ENCODE results near the gene PYY.

DNA sequence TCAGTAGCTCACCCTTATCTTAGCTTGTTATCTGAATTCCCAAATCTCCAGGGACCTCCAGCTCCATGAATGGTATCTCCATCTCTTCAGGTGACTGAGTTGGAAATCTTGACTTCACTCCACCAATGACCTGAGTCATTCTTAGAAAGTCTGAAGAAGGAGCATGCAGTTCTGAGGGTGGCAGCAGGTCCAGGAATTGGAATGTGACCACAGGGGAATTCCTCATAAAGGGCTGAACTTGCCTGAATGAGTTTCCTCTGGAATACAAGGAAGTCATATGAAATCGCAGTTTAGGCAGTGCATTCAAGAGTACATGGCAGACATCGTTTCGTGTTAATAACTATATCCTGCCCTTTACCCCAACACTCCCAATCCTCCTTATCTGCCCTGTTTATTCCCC is 12.5 kb upstream of the PYY start:
- TF ChIP-seq, protein P1, sequence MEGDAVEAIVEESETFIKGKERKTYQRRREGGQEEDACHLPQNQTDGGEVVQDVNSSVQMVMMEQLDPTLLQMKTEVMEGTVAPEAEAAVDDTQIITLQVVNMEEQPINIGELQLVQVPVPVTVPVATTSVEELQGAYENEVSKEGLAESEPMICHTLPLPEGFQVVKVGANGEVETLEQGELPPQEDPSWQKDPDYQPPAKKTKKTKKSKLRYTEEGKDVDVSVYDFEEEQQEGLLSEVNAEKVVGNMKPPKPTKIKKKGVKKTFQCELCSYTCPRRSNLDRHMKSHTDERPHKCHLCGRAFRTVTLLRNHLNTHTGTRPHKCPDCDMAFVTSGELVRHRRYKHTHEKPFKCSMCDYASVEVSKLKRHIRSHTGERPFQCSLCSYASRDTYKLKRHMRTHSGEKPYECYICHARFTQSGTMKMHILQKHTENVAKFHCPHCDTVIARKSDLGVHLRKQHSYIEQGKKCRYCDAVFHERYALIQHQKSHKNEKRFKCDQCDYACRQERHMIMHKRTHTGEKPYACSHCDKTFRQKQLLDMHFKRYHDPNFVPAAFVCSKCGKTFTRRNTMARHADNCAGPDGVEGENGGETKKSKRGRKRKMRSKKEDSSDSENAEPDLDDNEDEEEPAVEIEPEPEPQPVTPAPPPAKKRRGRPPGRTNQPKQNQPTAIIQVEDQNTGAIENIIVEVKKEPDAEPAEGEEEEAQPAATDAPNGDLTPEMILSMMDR (IDR thresholded peaks at IDR 0.05): no peak
- TF ChIP-seq EZH2 (IDR thresholded peaks at IDR 0.05) (no peak), EZH2phosphoT487 (IDR thresholded peaks at IDR 0.05) (no peak)

Data from neural progenitor cell (in vitro differentiated cells).